HG02623 (cell line): ENCODE data around the gene TIGD3.
A peak's percentile ranks its signal among the peaks of the same experiment; 100 is the strongest.
"Not testable (repeated sequence)": the region's sequence is repeated elsewhere in the genome, so short reads cannot be mapped to it uniquely, and the experiment has no call there.

Experiments used
- ATAC-seq: cut with Tn5 transposase; IDR thresholded peaks from one replicate; pipeline ENCODE4 v1.9.1; 2021; ENCODE audit warnings: moderate library complexity; ENCODE audit not compliant: unreplicated experiment

The TIGD3 gene

DNA sequence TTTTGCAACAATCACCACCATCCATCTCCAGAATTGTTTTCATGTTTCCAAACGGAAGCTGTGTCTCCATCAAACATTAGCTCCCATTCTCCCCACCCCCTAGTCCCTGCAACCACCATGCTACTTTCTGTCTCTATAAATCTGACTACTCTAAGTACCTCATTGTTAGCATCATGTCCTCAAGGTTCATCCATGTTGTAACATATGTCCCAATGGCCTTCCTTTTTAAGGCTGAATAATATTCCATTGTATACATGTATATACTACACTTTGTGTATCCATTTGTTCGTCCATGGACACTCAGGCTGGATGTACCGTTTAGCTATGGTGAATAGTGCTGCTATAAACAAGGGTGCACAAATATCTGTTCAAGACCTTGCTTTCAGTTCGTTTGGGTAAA lies 29.1 kb upstream of the TIGD3 start:
- ATAC-seq, result no peak

GRCh38 chr11:65327021-65327420 lies 27.5 kb upstream of the TIGD3 start:
- no peak for ATAC-seq

GRCh38 chr11:65329478-65329877 lies 25.1 kb upstream of the TIGD3 start:
- ATAC-seq, result no peak

DNA sequence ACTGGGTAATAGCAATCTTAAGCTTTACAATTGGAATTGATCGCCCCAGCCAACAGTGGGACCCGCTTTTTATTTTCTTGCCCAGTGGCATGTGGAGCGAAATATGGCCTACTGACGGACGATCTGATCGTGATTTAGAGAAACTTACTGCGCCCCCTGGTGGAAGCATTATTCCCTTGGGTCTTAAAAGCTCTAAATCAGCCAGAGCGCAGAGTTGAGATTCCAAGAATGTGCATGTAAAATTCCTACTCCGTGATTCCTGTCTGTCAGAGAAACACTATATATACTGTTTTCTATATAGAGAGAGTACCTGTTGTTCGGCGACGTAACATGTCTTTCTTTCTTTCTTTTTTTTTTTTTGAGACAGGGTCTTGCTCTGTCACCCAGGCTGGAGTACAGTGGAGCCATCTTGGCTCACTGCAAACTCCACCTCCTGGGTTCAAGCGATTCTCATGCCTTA lies 24.6 kb upstream of the TIGD3 start:
- no peak for ATAC-seq

- ATAC-seq, result no peak
Measured at GRCh38 chr11:65330544-65330943, 24.0 kb upstream of the TIGD3 start.

DNA sequence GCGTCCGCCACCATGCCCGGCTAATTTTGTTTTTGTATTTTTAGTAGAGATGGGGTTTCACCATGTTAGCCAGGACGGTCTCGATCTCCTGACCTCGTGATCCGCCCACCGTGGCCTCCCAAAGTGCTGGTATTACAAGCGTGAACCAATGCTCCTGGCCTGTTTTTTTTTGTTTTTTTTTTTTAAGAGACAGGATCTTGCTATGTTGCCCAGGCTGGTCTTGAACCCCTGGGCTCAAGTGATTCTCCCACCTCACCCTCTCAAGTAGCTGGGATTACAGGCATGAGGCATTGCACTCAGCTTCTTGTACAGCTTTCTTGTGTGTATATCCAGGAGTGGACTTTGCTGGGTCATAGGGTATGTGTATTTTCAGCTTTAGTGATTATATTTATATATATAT lies 22.0 kb upstream of the TIGD3 start:
- ATAC-seq, result not testable (repeated sequence)

GRCh38 chr11:65334696-65335295 lies 19.8 kb upstream of the TIGD3 start:
- no peak for ATAC-seq

DNA sequence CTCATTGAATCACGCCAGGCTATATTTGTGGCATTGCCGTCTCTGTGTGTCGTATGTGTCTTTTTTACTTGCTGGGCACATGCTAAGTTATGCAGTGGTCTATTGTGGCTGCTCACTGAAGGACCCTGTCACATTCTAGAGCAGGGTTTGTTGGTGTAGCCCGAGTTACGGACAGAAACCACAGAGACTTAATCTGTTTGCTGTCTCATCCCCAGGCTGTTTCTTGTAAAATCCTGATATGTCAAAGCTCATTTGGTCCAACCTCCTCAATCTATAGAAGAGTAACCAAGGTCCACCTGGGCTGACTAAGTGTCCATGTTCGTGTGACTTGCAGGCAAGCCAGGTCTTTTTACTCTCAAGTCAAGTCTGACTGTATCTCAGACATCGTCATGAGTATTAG lies 15.9 kb upstream of the TIGD3 start:
- no peak for ATAC-seq

DNA sequence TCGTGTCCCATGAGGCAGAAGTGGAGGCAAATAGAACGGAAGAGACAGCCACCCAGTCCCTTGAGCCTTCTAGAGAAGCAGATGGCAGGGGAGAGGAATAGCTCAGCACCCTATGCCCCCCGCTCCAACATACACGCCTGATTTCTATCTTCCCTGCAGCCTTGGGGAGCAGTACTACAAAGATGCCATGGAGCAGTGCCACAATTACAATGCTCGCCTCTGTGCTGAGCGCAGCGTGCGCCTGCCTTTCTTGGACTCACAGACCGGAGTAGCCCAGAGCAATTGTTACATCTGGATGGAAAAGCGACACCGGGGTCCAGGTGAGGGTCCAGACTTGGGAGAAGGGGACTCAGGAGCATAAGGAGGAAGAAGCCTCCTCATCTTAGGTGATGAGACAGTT lies 14.3 kb upstream of the TIGD3 start:
- no peak for ATAC-seq

- no peak for ATAC-seq
Measured at GRCh38 chr11:65341856-65342255, 12.7 kb upstream of the TIGD3 start.

- no peak for ATAC-seq
Measured at GRCh38 chr11:65351511-65351910, 3.0 kb upstream of the TIGD3 start.

DNA sequence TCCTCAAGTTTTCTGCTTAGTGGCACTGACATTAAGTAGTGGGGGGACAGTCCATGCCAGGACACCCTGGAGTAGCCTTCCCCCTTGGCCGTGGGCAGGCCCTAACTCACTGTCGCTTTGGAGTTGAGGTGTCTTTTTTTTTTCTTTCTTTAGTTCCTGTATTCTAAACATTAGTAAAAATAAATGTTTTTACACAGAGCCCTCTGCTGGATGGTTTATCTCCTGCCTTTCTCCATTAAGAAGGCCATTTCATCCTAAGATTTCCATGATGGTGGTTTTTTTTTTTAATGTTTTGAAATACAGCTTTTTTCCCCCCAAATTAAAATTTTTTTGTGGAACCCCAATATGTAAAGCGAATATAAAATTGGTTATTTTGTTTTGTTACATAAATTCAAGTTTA lies 1.8 kb upstream of the TIGD3 start:
- ATAC-seq, result no peak

DNA sequence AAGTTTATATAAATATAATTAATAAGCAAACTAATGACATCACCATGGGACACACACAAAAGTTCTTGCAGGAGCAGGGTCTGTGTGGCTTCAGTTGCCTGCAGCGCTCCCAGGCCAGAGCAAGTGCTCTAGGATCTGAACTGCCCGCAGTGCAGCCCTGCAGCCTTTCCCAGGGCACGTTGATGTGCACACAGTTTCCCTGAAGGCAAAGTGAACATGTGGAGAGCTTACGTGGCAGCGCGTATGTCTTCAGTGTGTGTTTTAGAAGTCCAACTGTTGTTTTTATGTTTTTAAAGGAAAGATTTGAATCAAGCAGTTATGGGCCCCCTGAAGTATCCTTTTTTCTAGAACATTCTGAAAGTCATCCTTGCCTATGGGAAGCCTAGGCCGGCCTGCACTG lies 1.2 kb upstream of the TIGD3 start:
- ATAC-seq, result no peak

DNA sequence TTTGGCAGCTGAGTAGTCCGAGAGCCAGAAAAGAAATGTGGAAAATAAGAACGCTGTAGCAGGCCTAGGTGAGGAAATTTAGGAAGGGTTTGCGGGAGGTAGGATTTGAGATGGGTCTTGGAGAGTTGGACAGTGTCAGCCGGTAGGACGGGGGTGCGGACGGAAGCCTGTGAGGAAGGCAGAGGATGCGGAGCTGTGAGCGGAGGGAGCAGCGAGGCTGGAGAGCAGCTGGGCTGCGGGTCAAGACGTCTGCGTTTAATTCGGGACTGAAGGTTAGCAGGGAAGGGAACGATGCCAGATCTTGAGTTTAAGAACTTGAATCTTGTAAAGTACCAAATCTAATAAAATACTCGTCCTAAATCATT lies 669 bp upstream of the TIGD3 start:
- no peak for ATAC-seq

- ATAC-seq, result peak; percentile 12
Measured at GRCh38 chr11:65355013-65355775, 643 bp downstream of the TIGD3 start.

DNA sequence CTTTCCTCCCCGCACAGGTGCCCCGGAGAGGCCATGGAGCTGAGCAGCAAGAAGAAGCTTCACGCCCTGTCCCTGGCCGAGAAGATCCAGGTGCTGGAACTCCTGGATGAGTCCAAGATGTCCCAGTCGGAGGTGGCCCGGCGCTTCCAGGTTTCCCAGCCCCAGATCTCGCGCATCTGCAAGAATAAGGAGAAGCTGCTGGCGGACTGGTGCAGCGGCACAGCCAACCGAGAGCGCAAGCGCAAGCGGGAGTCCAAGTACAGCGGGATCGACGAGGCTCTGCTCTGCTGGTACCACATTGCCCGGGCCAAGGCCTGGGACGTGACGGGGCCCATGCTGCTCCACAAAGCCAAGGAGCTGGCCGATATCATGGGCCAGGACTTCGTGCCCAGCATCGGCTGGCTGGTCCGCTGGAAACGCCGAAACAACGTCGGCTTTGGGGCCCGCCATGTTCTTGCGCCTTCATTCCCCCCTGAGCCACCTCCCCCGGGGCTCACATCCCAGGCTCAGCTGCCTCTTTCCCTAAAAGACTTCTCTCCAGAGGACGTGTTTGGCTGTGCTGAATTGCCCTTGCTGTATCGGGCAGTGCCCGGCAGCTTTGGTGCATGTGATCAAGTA lies 1.3 kb downstream of the TIGD3 start:
- no peak for ATAC-seq

GRCh38 chr11:65356394-65356972 lies 1.9 kb downstream of the TIGD3 start:
- ATAC-seq, result no peak

DNA sequence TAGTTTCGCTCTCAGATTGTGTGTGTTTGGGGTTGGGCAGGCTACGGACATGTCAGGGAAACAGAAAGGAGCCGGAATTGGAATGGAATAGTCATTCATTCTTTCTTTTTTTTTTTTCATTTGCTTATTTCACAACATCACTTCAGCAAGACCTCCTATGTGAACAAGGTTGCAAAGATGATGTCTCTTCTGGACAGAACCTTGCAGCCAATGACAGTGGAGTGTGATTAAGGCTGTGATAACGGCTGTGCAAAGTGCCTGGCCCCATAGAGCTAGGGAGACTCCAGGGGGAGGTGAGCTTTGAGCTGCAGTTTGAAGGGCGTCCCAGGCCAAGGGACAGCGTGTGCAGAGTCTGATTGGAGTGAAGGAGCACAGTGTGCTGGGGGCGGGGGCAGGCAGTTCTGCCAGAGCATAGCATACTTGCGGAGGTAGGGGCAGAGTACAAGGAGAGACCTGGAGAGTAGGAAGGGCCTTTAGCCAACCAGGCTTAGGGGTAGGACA lies 3.4 kb downstream of the TIGD3 start:
- ATAC-seq, result no peak

DNA sequence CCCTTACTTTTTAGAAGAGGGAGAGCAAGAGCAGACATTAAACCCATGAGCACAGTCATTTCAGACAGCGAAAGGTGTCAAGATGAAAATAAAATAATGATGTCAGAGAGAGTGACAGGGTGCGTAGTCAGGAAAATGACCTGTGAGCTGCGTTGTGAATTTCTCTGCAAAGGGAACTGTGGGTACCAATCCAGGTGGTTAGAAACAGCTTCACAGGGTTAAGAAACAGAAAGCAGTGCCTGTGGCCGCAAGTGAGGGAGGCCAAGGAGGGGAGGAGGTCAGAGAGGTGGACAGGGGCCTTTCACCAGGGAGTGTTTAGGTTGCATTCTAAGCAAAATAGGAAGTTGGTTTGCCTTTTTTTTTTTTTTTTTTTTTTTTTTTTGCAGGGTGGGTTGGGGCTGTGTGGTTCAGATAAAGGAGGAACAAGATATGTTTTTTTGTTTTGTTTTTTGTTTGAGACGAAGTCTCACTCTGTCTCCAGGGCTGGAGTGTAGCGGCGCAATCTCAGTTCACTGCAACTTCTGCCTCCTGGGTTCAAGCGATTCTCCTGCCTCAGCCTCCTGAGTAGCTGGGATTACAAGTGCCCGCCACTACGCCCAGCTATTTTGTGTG lies 7.9 kb downstream of the TIGD3 start:
- no peak for ATAC-seq

- no peak for ATAC-seq
Measured at GRCh38 chr11:65362966-65363365, 8.4 kb downstream of the TIGD3 start.

DNA sequence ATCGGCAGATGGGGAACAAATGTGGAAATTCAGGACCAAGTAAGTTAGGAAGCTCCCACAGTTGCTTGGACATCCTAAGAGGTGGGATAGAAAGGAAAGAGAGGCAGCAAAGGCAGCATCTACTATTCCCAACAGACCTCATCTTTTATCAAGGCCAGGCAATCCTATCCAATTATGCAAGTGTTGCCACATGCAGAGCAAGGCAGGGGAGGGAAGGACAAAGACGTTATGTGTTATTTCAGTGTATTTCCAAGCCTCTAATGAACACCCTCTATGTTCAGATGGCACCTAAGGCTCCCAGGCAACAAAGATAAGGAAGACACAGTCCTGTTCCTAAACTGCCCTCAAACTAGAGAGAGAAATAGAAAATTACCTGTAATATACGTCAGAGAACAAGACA lies 9.2 kb downstream of the TIGD3 start:
- ATAC-seq, result no peak
